ENCODE data around the gene PLXND1. TPM values are rescaled to one million over a fixed set of nuclear protein-coding genes. Genes with fewer than 3 reads are reported as not detected.
A peak's percentile ranks its signal among the peaks of the same experiment; 100 is the strongest.

Gene PLXND1
- total and polyA plus RNA-seq, 2 donors from 2014 or later, result 67.0 to 152 TPM

GRCh38 chr3:129632977-129633376, 26.5 kb upstream of the PLXND1 start:
- FAIRE-seq, result no peak
- Histone ChIP-seq H3K4me1 (ENCODE audit: control insufficient read depth in 2 of 3, insufficient read depth in 2 of 3, low read depth in 1 of 3, low read length in 3 of 3) (peaks cover 0 to 3% (median 0%) of the 10 kb centered on the region in 3 donors), H3K27ac (ENCODE audit: low read depth in 2 of 2, low read length in 2 of 2) (no peak overlapping the region), H3K36me3 (ENCODE audit: control insufficient read depth in 2 of 3, insufficient read depth in 3 of 3, low read length in 3 of 3) (no peaks in the 10 kb centered on the region), H3K27me3 (ENCODE audit: control insufficient read depth, insufficient read depth, low read length) (no peaks in the 10 kb centered on the region), H3K9ac (ENCODE audit: low read length in 3 of 3) (no peak overlapping the region), H3K4me3 (ENCODE audit: low read length in 3 of 3) (no peak overlapping the region), H3K9me3 (ENCODE audit: control insufficient read depth in 2 of 3, insufficient read depth in 1 of 3, low read length in 3 of 3) (peaks cover 0 to 7% (median 0%) of the 10 kb centered on the region in 3 donors)
- no peak for TF ChIP-seq CTCF (IDR thresholded peaks at IDR 0.05; ENCODE audit: borderline replicate concordance, extremely low read depth, insufficient read depth)
- intact Hi-C loops (cut with DNase I), result no loop called here
- DNase-seq, result peak in 1 of 5 donors; percentile 60

- Histone ChIP-seq H3K9me3 (ENCODE audit: control insufficient read depth in 2 of 3, insufficient read depth in 1 of 3, low read length in 3 of 3) (peaks cover 0 to 7% (median 0%) of the 10 kb centered on the region in 3 donors), H3K4me3 (ENCODE audit: low read length in 3 of 3) (no peak overlapping the region), H3K27me3 (ENCODE audit: control insufficient read depth, insufficient read depth, low read length) (no peaks in the 10 kb centered on the region), H3K27ac (ENCODE audit: low read depth in 2 of 2, low read length in 2 of 2) (no peak overlapping the region), H3K9ac (ENCODE audit: low read length in 3 of 3) (no peak overlapping the region), H3K4me1 (ENCODE audit: control insufficient read depth in 2 of 3, insufficient read depth in 2 of 3, low read depth in 1 of 3, low read length in 3 of 3) (peaks cover 0 to 4% (median 0%) of the 10 kb centered on the region in 3 donors), H3K36me3 (ENCODE audit: control insufficient read depth in 2 of 3, insufficient read depth in 3 of 3, low read length in 3 of 3) (no peaks in the 10 kb centered on the region)
- no peak for FAIRE-seq
- intact Hi-C loops (cut with DNase I), result no loop called here
- no peak for DNase-seq
- TF ChIP-seq CTCF (IDR thresholded peaks at IDR 0.05; ENCODE audit: borderline replicate concordance, extremely low read depth, insufficient read depth), result no peak
Measured at GRCh38 chr3:129632556-129632955, 26.1 kb upstream of the PLXND1 start.

- H3K36me3 ChIP-seq (ENCODE audit: control insufficient read depth in 2 of 3, insufficient read depth in 3 of 3, low read length in 3 of 3), result no peaks in the 10 kb centered on the region
- DNase-seq (peak in 1 of 5 donors; percentile 57), FAIRE-seq (no peak)
- TF ChIP-seq CTCF (IDR thresholded peaks at IDR 0.05; ENCODE audit: borderline replicate concordance, extremely low read depth, insufficient read depth), result no peak
- H3K9ac ChIP-seq (ENCODE audit: low read length in 3 of 3), result no peak overlapping the region
- peaks cover 0 to 8% (median 0%) of the 10 kb centered on the region in 3 donors for H3K4me1 ChIP-seq (ENCODE audit: control insufficient read depth in 2 of 3, insufficient read depth in 2 of 3, low read depth in 1 of 3, low read length in 3 of 3)
- intact Hi-C loops (cut with DNase I), result no loop called here
- no peaks in the 10 kb centered on the region for H3K27me3 ChIP-seq (ENCODE audit: control insufficient read depth, insufficient read depth, low read length)
- H3K4me3 ChIP-seq (ENCODE audit: low read length in 3 of 3), result no peak overlapping the region
- H3K9me3 ChIP-seq (ENCODE audit: control insufficient read depth in 2 of 3, insufficient read depth in 1 of 3, low read length in 3 of 3), result peaks cover 0 to 7% (median 0%) of the 10 kb centered on the region in 3 donors
- H3K27ac ChIP-seq (ENCODE audit: low read depth in 2 of 2, low read length in 2 of 2), result no peak overlapping the region
Measured at GRCh38 chr3:129632056-129632455, 25.6 kb upstream of the PLXND1 start.

GRCh38 chr3:129629011-129629410, 22.5 kb upstream of the PLXND1 start:
- Histone ChIP-seq H3K27ac (ENCODE audit: low read depth in 2 of 2, low read length in 2 of 2) (no peak overlapping the region), H3K4me3 (ENCODE audit: low read length in 3 of 3) (no peak overlapping the region), H3K36me3 (ENCODE audit: control insufficient read depth in 2 of 3, insufficient read depth in 3 of 3, low read length in 3 of 3) (no peaks in the 10 kb centered on the region), H3K9ac (ENCODE audit: low read length in 3 of 3) (no peak overlapping the region), H3K4me1 (ENCODE audit: control insufficient read depth in 2 of 3, insufficient read depth in 2 of 3, low read depth in 1 of 3, low read length in 3 of 3) (peaks cover 0 to 25% (median 5%) of the 10 kb centered on the region in 3 donors), H3K9me3 (ENCODE audit: control insufficient read depth in 2 of 3, insufficient read depth in 1 of 3, low read length in 3 of 3) (no peaks in the 10 kb centered on the region), H3K27me3 (ENCODE audit: control insufficient read depth, insufficient read depth, low read length) (no peaks in the 10 kb centered on the region)
- FAIRE-seq, result no peak
- no peak for TF ChIP-seq CTCF (IDR thresholded peaks at IDR 0.05; ENCODE audit: borderline replicate concordance, extremely low read depth, insufficient read depth)
- peak in 1 of 5 donors; percentile 62 for DNase-seq
- intact Hi-C loops (cut with DNase I), result no loop called here

Data from kidney (tissue), 14 donors.